WERI-Rb-1 (cell line): ENCODE results near the gene NPIPA1.
A peak's percentile ranks its signal among the peaks of the same experiment; 100 is the strongest.
"Not testable (repeated sequence)": the region's sequence is repeated elsewhere in the genome, so short reads cannot be mapped to it uniquely, and the experiment has no call there.

Source experiments
- DNase-seq: peaks from one replicate; pipeline ENCODE4 v3.0.0-alpha.2; 2020
- H3K27ac ChIP-seq: fragments of 250-450 bp; sonication (Bioruptor Pico); 2 replicates; pipeline ENCODE4 v1.5.1; 2020; ENCODE audit warnings: mild to moderate bottlenecking, moderate library complexity
- H3K27me3 ChIP-seq: fragments of 250-450 bp; sonication (Bioruptor Pico); 2 replicates; pipeline ENCODE4 v1.5.1; 2021; ENCODE audit warnings: mild to moderate bottlenecking, low read depth, moderate library complexity; ENCODE audit not compliant: insufficient read depth, severe bottlenecking
- H3K36me3 ChIP-seq: fragments of 250-450 bp; sonication (Bioruptor Pico); 2 replicates; pipeline ENCODE4 v1.5.1; 2020; ENCODE audit warnings: mild to moderate bottlenecking, moderate library complexity
- H3K4me3 ChIP-seq: 2 replicates; pipeline ENCODE4 v1.5.1; 2011; ENCODE audit warnings: low read depth, mild to moderate bottlenecking, control low read depth, low read length
- H3K9me3 ChIP-seq: fragments of 250-450 bp; sonication (Bioruptor Pico); 2 replicates; pipeline ENCODE4 v1.5.1; 2021; ENCODE audit warnings: mild to moderate bottlenecking, moderate library complexity; ENCODE audit not compliant: severe bottlenecking

The NPIPA1 gene

GRCh38 chr16:14922968-14923367, 14.3 kb upstream of the NPIPA1 start:
- H3K4me3 ChIP-seq, H3K27me3 ChIP-seq, H3K36me3 ChIP-seq, H3K27ac ChIP-seq, H3K9me3 ChIP-seq, DNase-seq: not testable (repeated sequence)

DNA sequence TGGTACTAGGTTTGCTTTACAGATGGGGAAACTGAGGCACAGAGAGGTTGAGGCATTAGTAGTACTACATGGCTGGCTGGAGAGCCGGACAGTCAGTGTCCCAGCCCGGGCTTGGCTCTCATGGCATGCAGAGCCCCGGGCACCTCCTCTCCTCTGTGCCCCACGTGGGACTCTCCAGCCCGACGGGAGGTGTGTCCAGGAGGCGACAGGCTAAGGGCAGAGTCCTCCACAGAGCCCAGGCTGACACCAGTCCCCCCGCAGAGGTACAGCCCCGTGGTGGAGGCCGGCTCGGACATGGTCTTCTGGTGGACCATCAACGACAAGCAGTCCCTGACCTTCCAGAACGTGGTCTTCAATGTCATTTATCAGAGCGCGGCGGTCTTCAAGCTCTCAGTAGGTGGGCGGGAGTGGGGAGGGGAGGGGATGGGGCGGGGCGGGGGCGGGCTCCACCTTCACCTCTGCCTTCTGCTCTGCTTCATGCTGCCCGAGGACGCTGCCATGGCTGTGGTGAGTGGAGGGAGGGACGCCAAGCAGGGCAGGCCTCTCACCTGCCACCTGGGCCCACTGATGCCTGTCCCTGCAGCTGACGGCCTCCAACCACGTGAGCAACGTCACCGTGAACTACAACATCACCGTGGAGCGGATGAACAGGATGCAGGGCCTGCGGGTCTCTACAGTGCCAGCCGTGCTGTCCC, 13.7 kb upstream of the NPIPA1 start:
- H3K27ac ChIP-seq, result not testable (repeated sequence)

GRCh38 chr16:14924359-14924758, 12.9 kb upstream of the NPIPA1 start:
- not testable (repeated sequence) for H3K4me3 ChIP-seq, H3K9me3 ChIP-seq, H3K27me3 ChIP-seq, H3K36me3 ChIP-seq, DNase-seq, H3K27ac ChIP-seq

More for the DNA sequence above, 13.7 kb upstream of the NPIPA1 start:
- DNase-seq, H3K36me3 ChIP-seq, H3K9me3 ChIP-seq, H3K27me3 ChIP-seq, H3K4me3 ChIP-seq: not testable (repeated sequence)

DNA sequence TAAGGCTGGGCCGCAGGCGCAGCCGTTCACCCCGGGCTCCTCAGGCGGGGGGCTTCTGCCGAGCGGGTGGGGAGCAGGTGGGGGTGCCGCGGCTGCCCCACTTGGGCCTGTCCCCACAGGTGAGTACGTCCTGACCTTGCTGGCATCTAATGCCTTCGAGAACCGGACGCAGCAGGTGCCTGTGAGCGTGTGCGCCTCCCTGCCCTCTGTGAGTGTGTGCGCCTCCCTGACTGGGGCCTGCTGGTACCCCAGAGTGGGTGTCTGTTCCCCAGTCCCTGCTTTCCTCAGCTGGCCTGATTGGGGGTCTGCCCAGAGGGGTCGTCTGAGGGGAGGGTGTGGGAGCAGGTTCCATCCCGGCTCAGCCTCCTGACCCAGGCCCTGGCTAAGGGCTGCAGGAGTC, 12.3 kb upstream of the NPIPA1 start:
- not testable (repeated sequence) for H3K9me3 ChIP-seq, H3K36me3 ChIP-seq, H3K27me3 ChIP-seq, DNase-seq, H3K27ac ChIP-seq, H3K4me3 ChIP-seq

DNA sequence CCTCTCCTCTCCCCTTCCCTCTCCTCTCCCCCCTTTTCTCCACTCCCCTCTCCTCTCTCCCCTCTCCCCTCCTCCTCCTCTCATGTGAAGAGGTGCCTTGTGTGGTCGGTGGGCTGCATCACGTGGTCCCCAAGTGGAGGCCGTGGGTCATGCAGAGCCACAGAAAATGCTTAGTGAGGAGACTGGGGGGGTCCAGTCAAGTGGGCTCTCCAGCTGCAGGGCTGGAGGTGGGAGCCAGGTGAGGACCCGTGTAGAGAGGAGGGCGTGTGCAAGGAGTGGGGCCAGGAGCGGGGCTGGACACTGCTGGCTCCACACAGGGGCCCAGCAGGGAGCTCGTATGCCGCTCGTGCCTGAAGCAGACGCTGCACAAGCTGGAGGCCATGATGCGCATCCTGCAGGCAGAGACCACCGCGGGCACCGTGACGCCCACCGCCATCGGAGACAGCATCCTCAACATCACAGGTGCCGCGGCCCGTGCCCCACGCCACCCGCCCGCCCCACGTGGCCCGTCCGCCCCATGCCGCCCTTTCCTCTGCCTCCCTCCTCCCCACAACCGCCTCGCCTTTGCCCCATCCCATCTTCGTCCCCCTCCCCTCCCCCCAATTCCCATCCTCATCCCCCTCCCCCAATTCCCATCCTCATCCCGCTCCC, 9.1 kb upstream of the NPIPA1 start:
- H3K9me3 ChIP-seq, H3K27me3 ChIP-seq, H3K27ac ChIP-seq, H3K36me3 ChIP-seq, H3K4me3 ChIP-seq: not testable (repeated sequence)
- peak; percentile 11 for DNase-seq

DNA sequence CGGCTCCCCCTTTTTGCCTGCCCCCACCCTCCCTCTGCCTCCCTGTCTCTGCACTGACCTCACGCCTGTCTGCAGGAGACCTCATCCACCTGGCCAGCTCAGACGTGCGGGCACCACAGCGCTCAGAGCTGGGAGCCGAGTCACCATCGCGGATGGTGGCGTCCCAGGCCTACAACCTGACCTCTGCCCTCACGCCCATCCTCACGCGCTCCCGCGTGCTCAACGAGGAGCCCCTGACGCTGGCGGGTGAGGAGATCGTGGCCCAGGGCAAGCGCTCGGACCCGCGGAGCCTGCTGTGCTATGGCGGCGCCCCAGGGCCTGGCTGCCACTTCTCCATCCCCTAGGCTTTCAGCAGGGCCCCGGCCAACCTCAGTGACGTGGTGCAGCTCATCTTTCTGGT, 8.1 kb upstream of the NPIPA1 start:
- not testable (repeated sequence) for H3K9me3 ChIP-seq, H3K36me3 ChIP-seq, DNase-seq, H3K27me3 ChIP-seq, H3K4me3 ChIP-seq, H3K27ac ChIP-seq

GRCh38 chr16:14930246-14930645, 7.0 kb upstream of the NPIPA1 start:
- not testable (repeated sequence) for H3K27ac ChIP-seq, H3K9me3 ChIP-seq, H3K36me3 ChIP-seq, H3K27me3 ChIP-seq, H3K4me3 ChIP-seq, DNase-seq

- not testable (repeated sequence) for H3K9me3 ChIP-seq, DNase-seq, H3K27me3 ChIP-seq, H3K27ac ChIP-seq, H3K4me3 ChIP-seq, H3K36me3 ChIP-seq
Measured at GRCh38 chr16:14930971-14931370, 6.3 kb upstream of the NPIPA1 start.

GRCh38 chr16:14932581-14933375, 4.5 kb upstream of the NPIPA1 start:
- DNase-seq, H3K4me3 ChIP-seq, H3K9me3 ChIP-seq, H3K36me3 ChIP-seq, H3K27ac ChIP-seq, H3K27me3 ChIP-seq: not testable (repeated sequence)

DNA sequence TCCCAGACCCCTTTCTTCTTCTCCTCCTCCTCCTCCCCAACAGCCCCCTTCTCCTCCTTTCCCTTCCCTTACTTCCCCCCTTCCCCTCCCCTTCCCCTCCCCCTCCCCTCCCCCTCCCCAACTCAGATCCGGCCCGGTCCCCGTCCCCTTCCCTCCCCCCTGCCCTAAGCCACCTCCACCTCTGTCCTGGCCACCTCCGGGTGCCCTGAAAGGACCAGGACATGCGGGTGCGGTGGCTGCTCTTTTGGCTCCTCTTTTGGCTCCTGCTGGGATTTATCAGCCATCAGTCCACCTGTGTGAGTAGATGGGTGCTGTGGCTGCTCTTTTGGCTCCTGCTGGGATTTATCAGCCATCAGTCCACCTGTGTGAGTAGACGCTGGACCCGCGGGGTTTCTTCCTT, 751 bp downstream of the NPIPA1 start:
- DNase-seq, result peak; percentile 2
- not testable (repeated sequence) for H3K27ac ChIP-seq, H3K4me3 ChIP-seq, H3K9me3 ChIP-seq, H3K36me3 ChIP-seq, H3K27me3 ChIP-seq

GRCh38 chr16:14942686-14943085, 5.4 kb downstream of the NPIPA1 start:
- DNase-seq, H3K27me3 ChIP-seq, H3K9me3 ChIP-seq, H3K27ac ChIP-seq, H3K36me3 ChIP-seq, H3K4me3 ChIP-seq: not testable (repeated sequence)
